GM19238 (cell line): ENCODE results near the gene RBBP8NL.
"Not testable (repeated sequence)": the region's sequence is repeated elsewhere in the genome, so short reads cannot be mapped to it uniquely, and the experiment has no call there.

ENCODE experiments used
- DNase-seq: peaks from one replicate; pipeline ENCODE4 v3.0.0; 2011; ENCODE audit warnings: low spot score; ENCODE audit not compliant: insufficient read length

RBBP8NL gene

GRCh38 chr20:62445553-62446340, 18.4 kb upstream of the RBBP8NL start:
- DNase-seq: no peak

- no peak for DNase-seq
Measured at GRCh38 chr20:62444286-62444685, 16.9 kb upstream of the RBBP8NL start.

GRCh38 chr20:62441987-62442539, 14.7 kb upstream of the RBBP8NL start:
- DNase-seq: no peak

- no peak for DNase-seq
Measured at GRCh38 chr20:62439218-62439617, 11.9 kb upstream of the RBBP8NL start.

GRCh38 chr20:62437927-62438326, 10.6 kb upstream of the RBBP8NL start:
- no peak for DNase-seq

GRCh38 chr20:62437496-62437895, 10.2 kb upstream of the RBBP8NL start:
- DNase-seq: no peak

- DNase-seq: no peak
Measured at GRCh38 chr20:62436692-62437091, 9.4 kb upstream of the RBBP8NL start.

GRCh38 chr20:62433658-62434497, 6.5 kb upstream of the RBBP8NL start:
- no peak for DNase-seq

- DNase-seq: no peak
Measured at GRCh38 chr20:62430866-62431447, 3.6 kb upstream of the RBBP8NL start.

- DNase-seq: no peak
Measured at GRCh38 chr20:62430311-62430853, 3.0 kb upstream of the RBBP8NL start.

GRCh38 chr20:62429455-62430310, 2.3 kb upstream of the RBBP8NL start:
- DNase-seq: no peak

GRCh38 chr20:62428396-62429295, 1.3 kb upstream of the RBBP8NL start:
- no peak for DNase-seq

GRCh38 chr20:62428002-62428372, 648 bp upstream of the RBBP8NL start:
- no peak for DNase-seq

GRCh38 chr20:62426699-62427131, 624 bp downstream of the RBBP8NL start:
- DNase-seq: no peak

GRCh38 chr20:62426059-62426348, 1.3 kb downstream of the RBBP8NL start:
- not testable (repeated sequence) for DNase-seq

- no peak for DNase-seq
Measured at GRCh38 chr20:62425281-62426058, 1.9 kb downstream of the RBBP8NL start.

- DNase-seq: no peak
Measured at GRCh38 chr20:62424249-62425107, 2.9 kb downstream of the RBBP8NL start.

- no peak for DNase-seq
Measured at GRCh38 chr20:62423326-62423706, 4.0 kb downstream of the RBBP8NL start.
